Spleen (tissue), 7 donors: Measurements from ENCODE around the gene DYSF.

Experiments
- POLR2A ChIP-seq, 3 donors: fragments of 450-650 bp; IDR thresholded peaks; one replicate each; pipeline ENCODE4 v1.5.1; 2017; ENCODE audit warnings: antibody characterized with exemption in 3 of 3, mild to moderate bottlenecking in 1 of 3
- POLR2AphosphoS5 ChIP-seq, 3 donors: sonication (generic); formaldehyde crosslinking; IDR thresholded peaks; one replicate each; pipeline ENCODE4 v1.5.1; 2017; ENCODE audit warnings: antibody characterized with exemption in 3 of 3
- TF ChIP-seq, protein P1 (sequence below), 11 experiments: fragments of 200-600 bp in 7 of 11; fragments of 450-650 bp in 4 of 11; sonication (generic) in 4 of 11; IDR thresholded peaks in 8 of 11; conservative IDR thresholded peaks in 3 of 11; 1 replicate in 7 of 11; 2 replicates in 4 of 11; pipeline versions ENCODE4 v1.4.0 to v1.8.0; 2016 to 2021; ENCODE audit warnings: antibody characterized with exemption in 11 of 11, inconsistent platforms in 4 of 11, mild to moderate bottlenecking in 1 of 11
- donor health status: DM: no; HTN: no; CAD: no; lungs with moderate emphysema.
- donor health status: DM: no; HTN: no; CAD: no.
- donor health status: DM: no; HTN: no; CAD: no.

GRCh38 chr2:71419976-71420375 is 33.4 kb upstream of the DYSF start:
- TF ChIP-seq, protein P1, sequence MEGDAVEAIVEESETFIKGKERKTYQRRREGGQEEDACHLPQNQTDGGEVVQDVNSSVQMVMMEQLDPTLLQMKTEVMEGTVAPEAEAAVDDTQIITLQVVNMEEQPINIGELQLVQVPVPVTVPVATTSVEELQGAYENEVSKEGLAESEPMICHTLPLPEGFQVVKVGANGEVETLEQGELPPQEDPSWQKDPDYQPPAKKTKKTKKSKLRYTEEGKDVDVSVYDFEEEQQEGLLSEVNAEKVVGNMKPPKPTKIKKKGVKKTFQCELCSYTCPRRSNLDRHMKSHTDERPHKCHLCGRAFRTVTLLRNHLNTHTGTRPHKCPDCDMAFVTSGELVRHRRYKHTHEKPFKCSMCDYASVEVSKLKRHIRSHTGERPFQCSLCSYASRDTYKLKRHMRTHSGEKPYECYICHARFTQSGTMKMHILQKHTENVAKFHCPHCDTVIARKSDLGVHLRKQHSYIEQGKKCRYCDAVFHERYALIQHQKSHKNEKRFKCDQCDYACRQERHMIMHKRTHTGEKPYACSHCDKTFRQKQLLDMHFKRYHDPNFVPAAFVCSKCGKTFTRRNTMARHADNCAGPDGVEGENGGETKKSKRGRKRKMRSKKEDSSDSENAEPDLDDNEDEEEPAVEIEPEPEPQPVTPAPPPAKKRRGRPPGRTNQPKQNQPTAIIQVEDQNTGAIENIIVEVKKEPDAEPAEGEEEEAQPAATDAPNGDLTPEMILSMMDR (IDR thresholded peaks at IDR 0.05 in 8 of 11, conservative IDR thresholded peaks at IDR 0.05 in 3 of 11), result no peak
- TF ChIP-seq POLR2AphosphoS5 (IDR thresholded peaks at IDR 0.05), result peak in 1 of 3 donors; percentile 14
- TF ChIP-seq POLR2A (IDR thresholded peaks at IDR 0.05), result no peak
